ENCODE data around the gene EMILIN3. TPM values are rescaled to one million over a fixed set of nuclear protein-coding genes. Genes with fewer than 3 reads are reported as not detected.

EMILIN3 gene
- polyA plus RNA-seq, 1 of the 3 experiments (the other 2 are of a cell fraction) = 0.02 TPM

- Histone ChIP-seq H3K4me2 (peak overlapping the region; percentile 24; the same call in 1 of the 2 replicates), H3K27ac (ENCODE audit: low read depth in 2 of 2, low read length in 1 of 2) (no peak overlapping the region), H3K4me3 (ENCODE audit: low read depth in 2 of 2, low read length in 1 of 2) (peak overlapping the region in 1 of 2 experiments; percentile 27; a peak in 1 of 4 replicates), H3F3A (replicated peaks; ENCODE audit: insufficient read depth) (no peaks in the 10 kb centered on the region), H3K4me1 (ENCODE audit: control insufficient read depth in 1 of 2, insufficient read depth in 2 of 2, low read depth in 1 of 2, low read length in 1 of 2) (peaks cover 0 to 9% of the 10 kb centered on the region in 2 experiments; a peak in 1 of 4 replicates), H3K9me3 (no peaks in the 10 kb centered on the region), H3K27me3 (ENCODE audit: insufficient read depth) (peaks cover 43% of the 10 kb centered on the region), H3K9ac (no peak overlapping the region), H3K9me2 (no peaks in the 10 kb centered on the region), H4K20me1 (ENCODE audit: insufficient read depth) (no peaks in the 10 kb centered on the region), H3K36me3 (replicated peaks in 1 of 2; ENCODE audit: control insufficient read depth in 1 of 2, insufficient read depth in 2 of 2, low read length in 1 of 2) (no peaks in the 10 kb centered on the region), H3K79me2 (ENCODE audit: insufficient read depth) (no peaks in the 10 kb centered on the region), H2AFZ (ENCODE audit: low read depth) (no peak overlapping the region)
- DNase-seq = peak; percentile 78
- CTCF ChIA-PET = interaction anchor here (1.4 kb wide), 1 partner anchor 21 kb away, joined by 5 read pairs; no protein-coding TSS in a partner anchor
- 37% methylated on average over 16 of the region's 76 CpGs for WGBS (ENCODE audit: low lambda C conversion rate)
- no peak for TF ChIP-seq RAD21 (IDR thresholded peaks at IDR 0.05; ENCODE audit: low read length)
- POLR2A ChIA-PET = interaction anchor here (1.3 kb wide), 1 partner anchor 15 kb away, joined by 3 read pairs; no protein-coding TSS in a partner anchor
These were observed 657 bp downstream of the EMILIN3 start for GRCh38 chr20:41365777-41366545.

GRCh38 chr20:41364967-41365765 lies 1.5 kb downstream of the EMILIN3 start:
- Histone ChIP-seq H3K27me3 (ENCODE audit: insufficient read depth) (peaks cover 43% of the 10 kb centered on the region), H3K9me2 (no peaks in the 10 kb centered on the region), H2AFZ (ENCODE audit: low read depth) (no peak overlapping the region), H3K9ac (no peak overlapping the region), H3K36me3 (replicated peaks in 1 of 2; ENCODE audit: control insufficient read depth in 1 of 2, insufficient read depth in 2 of 2, low read length in 1 of 2) (no peaks in the 10 kb centered on the region), H3K4me1 (ENCODE audit: control insufficient read depth in 1 of 2, insufficient read depth in 2 of 2, low read depth in 1 of 2, low read length in 1 of 2) (peaks cover 0 to 13% of the 10 kb centered on the region in 2 experiments; a peak in 1 of 4 replicates), H3K4me2 (no peak overlapping the region), H3K27ac (ENCODE audit: low read depth in 2 of 2, low read length in 1 of 2) (no peak overlapping the region), H3K4me3 (ENCODE audit: low read depth in 2 of 2, low read length in 1 of 2) (no peak overlapping the region), H3F3A (replicated peaks; ENCODE audit: insufficient read depth) (no peaks in the 10 kb centered on the region), H4K20me1 (ENCODE audit: insufficient read depth) (no peaks in the 10 kb centered on the region), H3K9me3 (no peaks in the 10 kb centered on the region), H3K79me2 (ENCODE audit: insufficient read depth) (no peaks in the 10 kb centered on the region)
- CTCF ChIA-PET = interaction anchor here (1.4 to 8.1 kb wide), 2 partner anchors 20 to 25 kb away, joined by 5 to 55 read pairs; partner anchors contain the start of gene LPIN3
- DNase-seq = no peak
- TF ChIP-seq REST (IDR thresholded peaks at IDR 0.05; ENCODE audit: low read depth, low read length) = no peak
- POLR2A ChIA-PET = interaction anchor here (1.3 kb wide), 1 partner anchor 14 kb away, joined by 3 read pairs; no protein-coding TSS in a partner anchor
- 73% methylated on average over 14 of the region's 19 CpGs for whole genome bisulfite sequencing (ENCODE audit: low lambda C conversion rate)
